ENCODE results near the gene OSBPL2.

The OSBPL2 gene

DNA sequence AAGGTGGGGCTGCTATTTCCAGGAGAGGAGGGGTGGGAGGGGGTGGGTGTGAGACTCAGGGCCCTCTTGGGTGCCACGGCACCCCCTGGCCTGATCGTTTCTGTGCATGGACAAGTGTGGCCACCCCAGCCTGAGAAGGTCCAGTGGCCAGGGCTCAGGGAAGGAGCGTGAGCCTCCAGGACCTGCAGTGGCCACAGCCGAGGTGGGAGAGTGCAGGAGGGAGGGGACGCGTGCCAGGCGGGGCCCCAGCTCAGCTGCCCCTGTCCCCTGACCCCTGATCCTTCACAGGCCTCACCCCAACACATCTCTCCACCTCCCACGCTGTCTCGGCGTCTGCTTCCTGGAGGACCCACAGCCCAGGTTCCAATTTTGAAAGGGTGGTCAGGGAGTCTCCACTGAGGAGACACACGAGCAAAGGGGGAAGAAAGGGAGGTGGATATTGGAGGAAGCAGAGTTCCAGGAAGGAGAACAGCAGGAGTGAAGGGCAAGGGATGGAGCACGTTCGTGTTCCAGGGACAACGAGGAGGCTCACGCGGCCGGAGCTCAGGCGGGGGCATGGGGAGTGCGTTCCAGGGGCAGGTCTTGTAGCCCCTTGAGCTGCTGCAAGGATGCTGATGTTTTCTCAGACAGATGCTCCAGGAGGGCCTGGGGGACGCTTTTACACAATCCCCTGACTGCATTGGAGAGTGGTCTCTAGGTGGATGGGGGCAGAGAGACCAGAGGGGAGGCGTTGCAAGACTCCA, 14.0 kb upstream of the OSBPL2 start:
- H3K4me3 ChIP-seq (ENCODE audit: low read length), result no peak overlapping the region
- TF ChIP-seq, protein P1, sequence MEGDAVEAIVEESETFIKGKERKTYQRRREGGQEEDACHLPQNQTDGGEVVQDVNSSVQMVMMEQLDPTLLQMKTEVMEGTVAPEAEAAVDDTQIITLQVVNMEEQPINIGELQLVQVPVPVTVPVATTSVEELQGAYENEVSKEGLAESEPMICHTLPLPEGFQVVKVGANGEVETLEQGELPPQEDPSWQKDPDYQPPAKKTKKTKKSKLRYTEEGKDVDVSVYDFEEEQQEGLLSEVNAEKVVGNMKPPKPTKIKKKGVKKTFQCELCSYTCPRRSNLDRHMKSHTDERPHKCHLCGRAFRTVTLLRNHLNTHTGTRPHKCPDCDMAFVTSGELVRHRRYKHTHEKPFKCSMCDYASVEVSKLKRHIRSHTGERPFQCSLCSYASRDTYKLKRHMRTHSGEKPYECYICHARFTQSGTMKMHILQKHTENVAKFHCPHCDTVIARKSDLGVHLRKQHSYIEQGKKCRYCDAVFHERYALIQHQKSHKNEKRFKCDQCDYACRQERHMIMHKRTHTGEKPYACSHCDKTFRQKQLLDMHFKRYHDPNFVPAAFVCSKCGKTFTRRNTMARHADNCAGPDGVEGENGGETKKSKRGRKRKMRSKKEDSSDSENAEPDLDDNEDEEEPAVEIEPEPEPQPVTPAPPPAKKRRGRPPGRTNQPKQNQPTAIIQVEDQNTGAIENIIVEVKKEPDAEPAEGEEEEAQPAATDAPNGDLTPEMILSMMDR (conservative IDR thresholded peaks at IDR 0.05; ENCODE audit: low read depth, low read length), result no peak
- no peak for DNase-seq (ENCODE audit: low read depth)

DNA sequence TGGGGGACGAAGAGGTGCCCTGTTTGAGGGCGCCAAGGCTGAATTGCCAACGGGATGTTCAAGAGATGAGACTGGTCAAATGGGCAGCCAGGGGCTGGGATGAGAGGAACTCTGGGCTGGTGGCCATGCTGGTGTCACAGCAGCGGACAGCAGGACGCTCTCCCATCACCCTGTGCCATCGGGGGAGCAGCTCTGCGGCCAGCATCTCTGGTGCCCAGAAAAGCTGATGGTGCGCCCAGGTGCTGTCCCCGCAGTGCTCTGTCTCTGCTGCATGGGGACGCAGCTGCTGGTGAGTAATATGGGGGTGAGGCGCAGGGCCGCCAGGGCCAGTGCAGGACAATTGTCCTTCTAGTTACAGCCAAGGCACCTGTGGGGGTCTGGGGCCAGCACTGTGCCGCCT, 13.3 kb upstream of the OSBPL2 start:
- TF ChIP-seq, protein P1 (conservative IDR thresholded peaks at IDR 0.05; ENCODE audit: low read depth, low read length), result no peak
- H3K4me3 ChIP-seq (ENCODE audit: low read length), result no peak overlapping the region
- no peak for DNase-seq (ENCODE audit: low read depth)

DNA sequence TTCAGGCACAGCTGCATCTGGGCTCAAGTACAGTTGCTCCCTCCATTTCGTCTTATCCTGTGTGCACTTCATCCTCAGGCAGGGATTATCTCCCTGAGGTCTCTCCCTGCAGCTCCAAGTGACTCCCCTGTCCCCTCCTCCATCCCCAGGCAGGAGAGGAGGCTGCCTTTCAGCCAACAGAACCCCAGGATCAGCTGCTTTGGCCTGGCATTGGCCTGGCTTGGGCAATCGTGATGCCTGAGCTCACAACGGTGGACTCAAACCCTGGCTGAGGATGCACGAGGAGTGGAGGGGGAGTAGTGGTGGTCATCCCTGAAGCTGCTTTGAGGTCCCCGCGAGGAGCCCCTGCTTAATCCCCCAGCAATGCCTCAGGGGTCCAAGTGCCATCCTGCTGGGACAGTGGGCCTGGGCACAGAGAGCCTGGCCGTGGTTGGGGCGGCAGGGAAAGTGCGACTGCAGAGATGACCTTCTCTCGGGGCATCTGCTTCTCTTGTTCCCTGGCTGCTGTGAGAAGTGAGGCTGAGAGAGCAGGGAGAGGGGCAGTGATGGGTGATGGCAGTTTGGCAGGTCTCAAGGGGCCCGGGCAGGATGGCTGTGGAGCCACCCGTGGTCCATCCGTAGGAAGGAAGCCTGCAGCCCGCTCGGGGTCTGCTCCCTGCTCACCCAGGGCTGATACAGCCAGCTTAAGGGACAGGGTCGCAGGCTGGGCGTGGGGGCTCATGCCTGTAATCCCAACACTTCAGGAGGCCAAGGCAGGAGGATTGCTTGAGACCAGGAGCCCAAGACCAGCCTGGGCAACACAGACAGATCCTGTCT, 12.3 kb upstream of the OSBPL2 start:
- no peak for DNase-seq (ENCODE audit: low read depth)
- H3K4me3 ChIP-seq (ENCODE audit: low read length), result no peak overlapping the region
- TF ChIP-seq, protein P1 (conservative IDR thresholded peaks at IDR 0.05; ENCODE audit: low read depth, low read length), result no peak

DNA sequence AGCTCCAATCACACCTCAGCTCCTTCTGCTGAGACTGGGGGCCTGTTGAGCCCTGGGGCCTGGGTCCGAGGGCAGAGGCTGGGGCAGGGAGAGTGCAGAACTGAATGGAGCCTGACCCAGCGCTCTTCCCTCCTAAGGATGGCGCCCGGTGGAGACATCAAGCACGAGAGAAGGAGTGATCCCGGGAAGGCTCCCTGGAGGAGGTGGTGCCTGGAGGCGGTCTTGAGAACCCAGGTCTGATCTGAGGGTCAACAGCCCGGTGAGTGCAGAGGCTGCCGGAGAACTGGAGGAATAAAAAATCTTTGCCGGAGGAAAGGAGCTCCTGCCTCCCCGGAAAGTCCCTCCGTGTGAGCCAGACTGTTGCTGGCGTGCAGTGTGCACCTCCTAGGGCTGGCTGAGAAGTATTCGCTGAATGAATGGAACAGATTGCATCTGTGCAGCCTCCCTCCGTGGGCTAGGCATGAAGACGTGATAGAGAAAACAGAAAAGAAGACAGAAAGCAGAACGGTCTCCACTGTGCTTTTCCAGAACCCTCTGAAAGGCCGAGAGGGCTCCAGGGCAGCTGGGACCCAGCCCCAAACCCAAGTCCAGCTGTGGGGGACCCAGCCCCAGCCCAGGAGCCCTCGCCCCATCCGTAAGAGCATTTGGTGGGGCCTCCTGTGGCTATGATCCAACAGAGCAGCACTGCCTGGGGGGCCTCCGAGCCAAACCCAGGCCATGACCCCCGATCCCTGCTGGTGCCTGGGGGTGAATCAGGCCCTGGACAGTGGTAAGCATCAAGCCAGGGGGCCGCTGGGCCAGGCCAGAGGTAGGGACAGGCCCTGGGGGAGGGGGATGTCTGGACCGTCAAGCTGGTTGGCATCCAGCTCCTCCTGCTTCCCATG, 11.4 kb upstream of the OSBPL2 start:
- DNase-seq (ENCODE audit: low read depth), result no peak
- TF ChIP-seq, protein P1 (conservative IDR thresholded peaks at IDR 0.05; ENCODE audit: low read depth, low read length), result no peak
- no peak overlapping the region for H3K4me3 ChIP-seq (ENCODE audit: low read length)

DNA sequence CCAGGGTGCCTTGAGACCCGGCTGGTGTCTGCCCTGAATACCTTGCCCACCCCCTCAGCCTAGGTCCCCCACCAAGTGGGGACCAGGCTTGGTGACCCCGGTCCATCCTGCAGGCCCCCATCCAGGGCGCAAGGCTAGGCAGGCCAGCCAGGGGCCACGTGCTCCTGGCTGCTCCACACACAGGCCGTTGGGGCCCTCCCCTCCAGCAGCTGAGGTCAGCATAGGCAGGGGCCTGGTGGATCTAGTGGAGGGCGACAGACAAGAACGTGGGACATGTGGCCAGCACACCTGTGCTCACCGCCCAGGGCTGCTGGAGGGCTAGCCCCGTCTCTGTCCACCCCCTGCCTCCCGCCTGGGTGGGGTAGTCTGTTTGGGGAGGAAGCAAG, 10.7 kb upstream of the OSBPL2 start:
- no peak overlapping the region for H3K4me3 ChIP-seq (ENCODE audit: low read length)
- TF ChIP-seq, protein P1 (conservative IDR thresholded peaks at IDR 0.05; ENCODE audit: low read depth, low read length), result no peak
- DNase-seq (ENCODE audit: low read depth), result no peak

DNA sequence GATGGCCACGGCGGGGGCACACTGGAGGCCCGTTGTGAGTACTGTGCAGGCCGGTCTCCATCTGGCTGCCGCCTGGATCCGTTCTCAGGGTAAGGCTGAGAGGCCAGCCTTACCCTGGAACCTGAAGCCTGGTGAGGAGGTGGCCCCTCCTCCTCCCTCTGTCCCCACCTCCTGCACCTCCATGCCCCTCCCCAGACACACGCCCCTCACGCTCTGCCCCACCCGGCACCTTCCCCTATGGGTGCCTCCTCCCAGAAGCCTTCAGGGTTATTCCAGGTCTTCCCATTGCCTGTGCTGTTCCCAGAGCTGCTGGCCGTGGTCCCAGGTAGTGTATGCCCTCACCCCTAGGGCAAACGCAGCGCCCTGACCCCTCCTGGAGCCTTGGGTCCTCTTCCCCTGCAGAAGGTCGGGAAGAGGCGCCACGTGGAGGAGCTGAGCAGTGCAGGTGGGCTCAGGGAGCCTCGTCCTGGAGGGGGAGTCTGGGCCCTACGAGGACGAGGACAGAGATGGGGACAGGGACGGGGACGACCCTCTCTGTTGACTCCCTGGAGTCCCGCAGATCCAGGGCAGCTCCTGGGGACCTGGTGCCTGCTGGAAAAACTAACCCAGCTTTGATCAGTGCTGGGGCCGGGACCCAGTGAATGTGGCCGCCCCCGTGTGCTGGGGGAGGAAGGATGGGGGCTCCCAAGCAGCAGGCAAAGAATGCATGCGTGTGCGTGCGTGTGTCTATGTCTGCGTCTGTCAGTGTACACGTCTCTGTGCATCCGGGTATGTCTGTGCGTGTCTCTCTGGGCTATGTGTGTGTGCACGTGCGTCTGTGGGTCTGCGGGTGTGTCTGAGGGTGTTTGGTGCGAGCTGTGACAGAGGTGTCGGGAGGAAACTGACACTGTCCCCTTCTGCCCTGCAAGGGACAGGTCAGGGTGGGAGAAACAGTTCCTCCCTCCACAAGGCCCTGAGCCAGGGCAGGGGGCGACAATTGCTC, 10.1 kb upstream of the OSBPL2 start:
- DNase-seq (ENCODE audit: low read depth), result no peak
- no peak overlapping the region for H3K4me3 ChIP-seq (ENCODE audit: low read length)
- TF ChIP-seq, protein P1 (conservative IDR thresholded peaks at IDR 0.05; ENCODE audit: low read depth, low read length), result no peak
